ENCODE results near the gene CRISP1.
"Not testable (repeated sequence)": the region's sequence is repeated elsewhere in the genome, so short reads cannot be mapped to it uniquely, and the experiment has no call there.

DNA sequence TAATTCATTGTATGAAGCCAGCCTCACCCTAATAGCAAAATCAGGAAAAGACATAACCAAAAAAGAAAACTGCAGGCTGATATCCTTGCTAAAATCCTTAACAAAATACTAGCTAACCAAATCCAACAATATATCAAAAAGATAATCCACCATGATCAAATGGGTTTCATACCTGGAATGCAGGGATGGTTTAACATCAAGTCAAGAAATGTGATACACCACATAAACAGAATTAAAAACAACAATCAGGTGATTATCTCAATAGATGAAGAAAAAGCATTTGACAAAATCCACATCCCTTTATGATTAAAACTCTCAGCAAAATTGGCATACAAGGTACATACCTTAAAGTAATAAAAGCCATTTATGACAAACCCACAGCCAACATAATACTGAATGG, 29.2 kb upstream of the CRISP1 start:
- TF ChIP-seq, protein P1, sequence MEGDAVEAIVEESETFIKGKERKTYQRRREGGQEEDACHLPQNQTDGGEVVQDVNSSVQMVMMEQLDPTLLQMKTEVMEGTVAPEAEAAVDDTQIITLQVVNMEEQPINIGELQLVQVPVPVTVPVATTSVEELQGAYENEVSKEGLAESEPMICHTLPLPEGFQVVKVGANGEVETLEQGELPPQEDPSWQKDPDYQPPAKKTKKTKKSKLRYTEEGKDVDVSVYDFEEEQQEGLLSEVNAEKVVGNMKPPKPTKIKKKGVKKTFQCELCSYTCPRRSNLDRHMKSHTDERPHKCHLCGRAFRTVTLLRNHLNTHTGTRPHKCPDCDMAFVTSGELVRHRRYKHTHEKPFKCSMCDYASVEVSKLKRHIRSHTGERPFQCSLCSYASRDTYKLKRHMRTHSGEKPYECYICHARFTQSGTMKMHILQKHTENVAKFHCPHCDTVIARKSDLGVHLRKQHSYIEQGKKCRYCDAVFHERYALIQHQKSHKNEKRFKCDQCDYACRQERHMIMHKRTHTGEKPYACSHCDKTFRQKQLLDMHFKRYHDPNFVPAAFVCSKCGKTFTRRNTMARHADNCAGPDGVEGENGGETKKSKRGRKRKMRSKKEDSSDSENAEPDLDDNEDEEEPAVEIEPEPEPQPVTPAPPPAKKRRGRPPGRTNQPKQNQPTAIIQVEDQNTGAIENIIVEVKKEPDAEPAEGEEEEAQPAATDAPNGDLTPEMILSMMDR (IDR thresholded peaks at IDR 0.05), result not testable (repeated sequence)
- TF ChIP-seq POLR2A (IDR thresholded peaks at IDR 0.05), result not testable (repeated sequence)
